Measurements from ENCODE around the gene CCT2.

The CCT2 gene

GRCh38 chr12:69585189-69586062 is at the start of gene CCT2:
Gene CCT2 (plus strand): TSS chr12:69585459. CDS start chr12:69585522, 63 bp downstream.
- peak; percentile 97 for DNase-seq (ENCODE audit: low spot score)

- no peak for DNase-seq (ENCODE audit: low spot score)
Measured at GRCh38 chr12:69540987-69541386, 44.3 kb upstream of the CCT2 start.

- DNase-seq (ENCODE audit: low spot score), result no peak
Measured at GRCh38 chr12:69544087-69544486, 41.2 kb upstream of the CCT2 start.

- DNase-seq (ENCODE audit: low spot score), result no peak
Measured at GRCh38 chr12:69545081-69545480, 40.2 kb upstream of the CCT2 start.

GRCh38 chr12:69546693-69547438 is 38.4 kb upstream of the CCT2 start:
- no peak for DNase-seq (ENCODE audit: low spot score)

GRCh38 chr12:69548687-69549086 is 36.6 kb upstream of the CCT2 start:
- DNase-seq (ENCODE audit: low spot score), result no peak

- no peak for DNase-seq (ENCODE audit: low spot score)
Measured at GRCh38 chr12:69550569-69551350, 34.5 kb upstream of the CCT2 start.

- DNase-seq (ENCODE audit: low spot score), result peak; percentile 45
Measured at GRCh38 chr12:69553628-69554248, 31.5 kb upstream of the CCT2 start.

- DNase-seq (ENCODE audit: low spot score), result no peak
Measured at GRCh38 chr12:69555461-69555860, 29.8 kb upstream of the CCT2 start.

- no peak for DNase-seq (ENCODE audit: low spot score)
Measured at GRCh38 chr12:69556383-69556782, 28.9 kb upstream of the CCT2 start.

GRCh38 chr12:69563166-69563762 is 22.0 kb upstream of the CCT2 start:
- no peak for DNase-seq (ENCODE audit: low spot score)

GRCh38 chr12:69566603-69567002 is 18.7 kb upstream of the CCT2 start:
- DNase-seq (ENCODE audit: low spot score), result no peak

GRCh38 chr12:69569236-69569635 is 16.0 kb upstream of the CCT2 start:
- no peak for DNase-seq (ENCODE audit: low spot score)

GRCh38 chr12:69570000-69570516 is 15.2 kb upstream of the CCT2 start:
- no peak for DNase-seq (ENCODE audit: low spot score)

- peak; percentile 43 for DNase-seq (ENCODE audit: low spot score)
Measured at GRCh38 chr12:69570545-69571399, 14.5 kb upstream of the CCT2 start.

- DNase-seq (ENCODE audit: low spot score), result no peak
Measured at GRCh38 chr12:69575346-69575745, 9.9 kb upstream of the CCT2 start.

- DNase-seq (ENCODE audit: low spot score), result no peak
Measured at GRCh38 chr12:69578283-69578682, 7.0 kb upstream of the CCT2 start.

- no peak for DNase-seq (ENCODE audit: low spot score)
Measured at GRCh38 chr12:69579029-69579428, 6.2 kb upstream of the CCT2 start.

GRCh38 chr12:69580074-69580473 is 5.2 kb upstream of the CCT2 start:
- DNase-seq (ENCODE audit: low spot score), result no peak

- no peak for DNase-seq (ENCODE audit: low spot score)
Measured at GRCh38 chr12:69583203-69583602, 2.1 kb upstream of the CCT2 start.

Data from globus pallidus (tissue), 1 donor.